ENCODE data around the gene C11orf21. TPM values are rescaled to one million over a fixed set of nuclear protein-coding genes. Genes with fewer than 3 reads are reported as not detected.

C11orf21 gene
- total and polyA plus RNA-seq, 2 experiments from 2014 or later: 1.3 to 1.8 TPM

- Histone ChIP-seq H3K4me1 (ENCODE audit: low read depth) (no peaks in the 10 kb centered on the region), H3K27ac (no peak overlapping the region), H3K27me3 (peaks cover 75% of the 10 kb centered on the region), H3K36me3 (no peaks in the 10 kb centered on the region), H3K9me3 (ENCODE audit: low read depth) (no peaks in the 10 kb centered on the region), H3K4me3 (no peak overlapping the region)
- no peak for TF ChIP-seq CTCF (IDR thresholded peaks at IDR 0.05; ENCODE audit: low read depth, low read length)
- no peak for DNase-seq (ENCODE audit: low read depth in 1 of 2, low spot score in 1 of 2)
Observed at GRCh38 chr11:2266586-2267305, 35.0 kb downstream of the C11orf21 start.

GRCh38 chr11:2265854-2266585, 35.7 kb downstream of the C11orf21 start:
- Histone ChIP-seq H3K4me1 (ENCODE audit: low read depth) (no peaks in the 10 kb centered on the region), H3K27me3 (peaks cover 68% of the 10 kb centered on the region), H3K4me3 (no peak overlapping the region), H3K27ac (no peak overlapping the region), H3K9me3 (ENCODE audit: low read depth) (no peaks in the 10 kb centered on the region), H3K36me3 (no peaks in the 10 kb centered on the region)
- no peak for DNase-seq (ENCODE audit: low read depth in 1 of 2, low spot score in 1 of 2)
- TF ChIP-seq CTCF (IDR thresholded peaks at IDR 0.05; ENCODE audit: low read depth, low read length): no peak

- DNase-seq (ENCODE audit: low read depth in 1 of 2, low spot score in 1 of 2): no peak
- H3K9me3 ChIP-seq (ENCODE audit: low read depth): no peaks in the 10 kb centered on the region
- H3K36me3 ChIP-seq: no peaks in the 10 kb centered on the region
- no peak for TF ChIP-seq CTCF (IDR thresholded peaks at IDR 0.05; ENCODE audit: low read depth, low read length)
- peaks cover 61% of the 10 kb centered on the region for H3K27me3 ChIP-seq
- no peak overlapping the region for H3K4me3 ChIP-seq
- H3K4me1 ChIP-seq (ENCODE audit: low read depth): no peaks in the 10 kb centered on the region
- no peak overlapping the region for H3K27ac ChIP-seq
Observed at GRCh38 chr11:2265396-2265795, 36.3 kb downstream of the C11orf21 start.

GRCh38 chr11:2264366-2265053, 37.2 kb downstream of the C11orf21 start:
- Histone ChIP-seq H3K4me3 (no peak overlapping the region), H3K27me3 (peaks cover 53% of the 10 kb centered on the region), H3K36me3 (no peaks in the 10 kb centered on the region), H3K27ac (no peak overlapping the region), H3K4me1 (ENCODE audit: low read depth) (no peaks in the 10 kb centered on the region), H3K9me3 (ENCODE audit: low read depth) (no peaks in the 10 kb centered on the region)
- TF ChIP-seq CTCF (IDR thresholded peaks at IDR 0.05; ENCODE audit: low read depth, low read length): no peak
- no peak for DNase-seq (ENCODE audit: low read depth in 1 of 2, low spot score in 1 of 2)

GRCh38 chr11:2263724-2264360, 37.9 kb downstream of the C11orf21 start:
- Histone ChIP-seq H3K9me3 (ENCODE audit: low read depth) (no peaks in the 10 kb centered on the region), H3K27me3 (peaks cover 46% of the 10 kb centered on the region), H3K4me3 (no peak overlapping the region), H3K36me3 (no peaks in the 10 kb centered on the region), H3K27ac (no peak overlapping the region), H3K4me1 (ENCODE audit: low read depth) (no peaks in the 10 kb centered on the region)
- no peak for TF ChIP-seq CTCF (IDR thresholded peaks at IDR 0.05; ENCODE audit: low read depth, low read length)
- no peak for DNase-seq (ENCODE audit: low read depth in 1 of 2, low spot score in 1 of 2)
